ENCODE data around the gene SLC37A1. TPM values are rescaled to one million over a fixed set of nuclear protein-coding genes. Genes with fewer than 3 reads are reported as not detected.

The SLC37A1 gene
- total and polyA plus RNA-seq, 9 of the 15 experiments (the other 6 are each of a cell fraction or from before 2014, with no cell fraction given) = 0.06 to 3.4 (median 0.40) TPM

GRCh38 chr21:42545745-42546144, 32.1 kb downstream of the SLC37A1 start:
- CTCF ChIA-PET (ENCODE audit: low intra/inter-chr PET ratio) = no interaction called here
- DNase-seq (ENCODE audit: extremely low read depth in 1 of 4, low spot score in 3 of 4) = peak; percentile 41 to 67 (median 62)
- 25% methylated on average over 8 of the region's 8 CpGs for WGBS (ENCODE audit: insufficient coverage, low coverage, missing lambda C conversion rate)
- TF ChIP-seq, protein P1, sequence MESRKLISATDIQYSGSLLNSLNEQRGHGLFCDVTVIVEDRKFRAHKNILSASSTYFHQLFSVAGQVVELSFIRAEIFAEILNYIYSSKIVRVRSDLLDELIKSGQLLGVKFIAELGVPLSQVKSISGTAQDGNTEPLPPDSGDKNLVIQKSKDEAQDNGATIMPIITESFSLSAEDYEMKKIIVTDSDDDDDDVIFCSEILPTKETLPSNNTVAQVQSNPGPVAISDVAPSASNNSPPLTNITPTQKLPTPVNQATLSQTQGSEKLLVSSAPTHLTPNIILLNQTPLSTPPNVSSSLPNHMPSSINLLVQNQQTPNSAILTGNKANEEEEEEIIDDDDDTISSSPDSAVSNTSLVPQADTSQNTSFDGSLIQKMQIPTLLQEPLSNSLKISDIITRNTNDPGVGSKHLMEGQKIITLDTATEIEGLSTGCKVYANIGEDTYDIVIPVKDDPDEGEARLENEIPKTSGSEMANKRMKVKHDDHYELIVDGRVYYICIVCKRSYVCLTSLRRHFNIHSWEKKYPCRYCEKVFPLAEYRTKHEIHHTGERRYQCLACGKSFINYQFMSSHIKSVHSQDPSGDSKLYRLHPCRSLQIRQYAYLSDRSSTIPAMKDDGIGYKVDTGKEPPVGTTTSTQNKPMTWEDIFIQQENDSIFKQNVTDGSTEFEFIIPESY (CRISPR knock-in tag; IDR thresholded peaks at IDR 0.05) = peak; percentile 26; the same call in 1 of the 2 replicates
- TF ChIP-seq FOXK2 (conservative IDR thresholded peaks at IDR 0.05 in 1 of 2, IDR thresholded peaks at IDR 0.05 in 1 of 2; ENCODE audit: low read depth in 2 of 2) = peak in 1 of 2 experiments; percentile 45; a peak in 1 of 4 replicates
- peak; percentile 89 for TF ChIP-seq TCF3 (CRISPR knock-in tag; IDR thresholded peaks at IDR 0.05)
- peak; percentile 76; the same call in 1 of the 2 replicates for TF ChIP-seq IFI16 (CRISPR knock-in tag; IDR thresholded peaks at IDR 0.05)
- TF ChIP-seq, protein P2, sequence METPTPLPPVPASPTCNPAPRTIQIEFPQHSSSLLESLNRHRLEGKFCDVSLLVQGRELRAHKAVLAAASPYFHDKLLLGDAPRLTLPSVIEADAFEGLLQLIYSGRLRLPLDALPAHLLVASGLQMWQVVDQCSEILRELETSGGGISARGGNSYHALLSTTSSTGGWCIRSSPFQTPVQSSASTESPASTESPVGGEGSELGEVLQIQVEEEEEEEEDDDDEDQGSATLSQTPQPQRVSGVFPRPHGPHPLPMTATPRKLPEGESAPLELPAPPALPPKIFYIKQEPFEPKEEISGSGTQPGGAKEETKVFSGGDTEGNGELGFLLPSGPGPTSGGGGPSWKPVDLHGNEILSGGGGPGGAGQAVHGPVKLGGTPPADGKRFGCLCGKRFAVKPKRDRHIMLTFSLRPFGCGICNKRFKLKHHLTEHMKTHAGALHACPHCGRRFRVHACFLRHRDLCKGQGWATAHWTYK (CRISPR knock-in tag; IDR thresholded peaks at IDR 0.05) = peak; percentile 72; the same call in 1 of the 2 replicates
- peak; percentile 37; the same call in 1 of the 2 replicates for TF ChIP-seq GATA2 (CRISPR knock-in tag; IDR thresholded peaks at IDR 0.05)
- TF ChIP-seq, protein P3, sequence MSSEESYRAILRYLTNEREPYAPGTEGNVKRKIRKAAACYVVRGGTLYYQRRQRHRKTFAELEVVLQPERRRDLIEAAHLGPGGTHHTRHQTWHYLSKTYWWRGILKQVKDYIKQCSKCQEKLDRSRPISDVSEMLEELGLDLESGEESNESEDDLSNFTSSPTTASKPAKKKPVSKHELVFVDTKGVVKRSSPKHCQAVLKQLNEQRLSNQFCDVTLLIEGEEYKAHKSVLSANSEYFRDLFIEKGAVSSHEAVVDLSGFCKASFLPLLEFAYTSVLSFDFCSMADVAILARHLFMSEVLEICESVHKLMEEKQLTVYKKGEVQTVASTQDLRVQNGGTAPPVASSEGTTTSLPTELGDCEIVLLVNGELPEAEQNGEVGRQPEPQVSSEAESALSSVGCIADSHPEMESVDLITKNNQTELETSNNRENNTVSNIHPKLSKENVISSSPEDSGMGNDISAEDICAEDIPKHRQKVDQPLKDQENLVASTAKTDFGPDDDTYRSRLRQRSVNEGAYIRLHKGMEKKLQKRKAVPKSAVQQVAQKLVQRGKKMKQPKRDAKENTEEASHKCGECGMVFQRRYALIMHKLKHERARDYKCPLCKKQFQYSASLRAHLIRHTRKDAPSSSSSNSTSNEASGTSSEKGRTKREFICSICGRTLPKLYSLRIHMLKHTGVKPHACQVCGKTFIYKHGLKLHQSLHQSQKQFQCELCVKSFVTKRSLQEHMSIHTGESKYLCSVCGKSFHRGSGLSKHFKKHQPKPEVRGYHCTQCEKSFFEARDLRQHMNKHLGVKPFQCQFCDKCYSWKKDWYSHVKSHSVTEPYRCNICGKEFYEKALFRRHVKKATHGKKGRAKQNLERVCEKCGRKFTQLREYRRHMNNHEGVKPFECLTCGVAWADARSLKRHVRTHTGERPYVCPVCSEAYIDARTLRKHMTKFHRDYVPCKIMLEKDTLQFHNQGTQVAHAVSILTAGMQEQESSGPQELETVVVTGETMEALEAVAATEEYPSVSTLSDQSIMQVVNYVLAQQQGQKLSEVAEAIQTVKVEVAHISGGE (CRISPR knock-in tag; IDR thresholded peaks at IDR 0.05) = peak in 1 of 3 experiments; percentile 39; a peak in 1 of 6 replicates
- TF ChIP-seq, protein P4, sequence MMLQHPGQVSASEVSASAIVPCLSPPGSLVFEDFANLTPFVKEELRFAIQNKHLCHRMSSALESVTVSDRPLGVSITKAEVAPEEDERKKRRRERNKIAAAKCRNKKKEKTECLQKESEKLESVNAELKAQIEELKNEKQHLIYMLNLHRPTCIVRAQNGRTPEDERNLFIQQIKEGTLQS (IDR thresholded peaks at IDR 0.05) = peak; percentile 83
- TF ChIP-seq, protein P4 (CRISPR knock-in tag; conservative IDR thresholded peaks at IDR 0.05) = no peak
- peak; percentile 88 for TF ChIP-seq CBFA2T3 (IDR thresholded peaks at IDR 0.05)
- TF ChIP-seq DMBX1 (CRISPR knock-in tag; IDR thresholded peaks at IDR 0.05; ENCODE audit: borderline replicate concordance) = peak; percentile 89
- TF ChIP-seq FOXP1 (CRISPR knock-in tag; IDR thresholded peaks at IDR 0.05) = 0 out of 2 replicates have a peak, but pooled peaks have one; percentile 25
- TF ChIP-seq ZNF583 (CRISPR knock-in tag; IDR thresholded peaks at IDR 0.05) = peak; percentile 52; the same call in 1 of the 2 replicates
- TF ChIP-seq ZNF589 (CRISPR knock-in tag; IDR thresholded peaks at IDR 0.05; ENCODE audit: low read depth) = 0 out of 2 replicates have a peak, but pooled peaks have one; percentile 39

More at GRCh38 chr21:42545745-42546144, 32.1 kb downstream of the SLC37A1 start:
- peaks cover 2% of the 10 kb centered on the region for H3K9me1 ChIP-seq (ENCODE audit: control insufficient read depth, insufficient read depth, low read length)
- H4K20me1 ChIP-seq (replicated peaks; ENCODE audit: control insufficient read depth, insufficient read depth, low read length) = no peaks in the 10 kb centered on the region
- no peaks in the 10 kb centered on the region for H3K36me3 ChIP-seq (ENCODE audit: control insufficient read depth, insufficient read depth, low read length)
- peaks cover 48 to 62% of the 10 kb centered on the region in 2 experiments for H3K4me1 ChIP-seq (replicated peaks in 1 of 2; ENCODE audit: control insufficient read depth in 2 of 2, insufficient read depth in 2 of 2, low read length in 2 of 2)
- intact Hi-C loops (cut with micrococcal nuclease) (no loop called here), in situ Hi-C loops (cut with MboI) (no loop called here)
- no peaks in the 10 kb centered on the region for H3K9me3 ChIP-seq (replicated peaks; ENCODE audit: control insufficient read depth, insufficient read depth, low read depth, low read length)
- H3K79me2 ChIP-seq (ENCODE audit: control insufficient read depth, insufficient read depth, low read length) = no peaks in the 10 kb centered on the region
- H3K27ac ChIP-seq (ENCODE audit: extremely low read depth, low read depth, low read length) = peak overlapping the region; percentile 40; the same call in 1 of the 3 replicates
- peak overlapping the region; percentile 90; the same call in 1 of the 2 replicates for H3K4me2 ChIP-seq (ENCODE audit: insufficient read depth, low read length)
- H3K27me3 ChIP-seq (ENCODE audit: control insufficient read depth in 2 of 2, insufficient read depth in 2 of 2, low read length in 2 of 2) = no peaks in the 10 kb centered on the region
- POLR2A ChIA-PET = interaction anchor here (0.5 to 3.3 kb wide), 5 partner anchors 11 to 401 kb away, joined by 3 to 14 read pairs (median 3); no protein-coding TSS in a partner anchor
- no TSS peak for BruUV-seq (replicated peaks)
- H2AFZ ChIP-seq (ENCODE audit: low read depth, low read length) = no peak overlapping the region
- FAIRE-seq (peak; percentile 37), ATAC-seq (peak; percentile 56)
- no peak overlapping the region for H3K4me3 ChIP-seq
- peak overlapping the region; percentile 55 to 57; a peak in 2 of 4 replicates for H3K9ac ChIP-seq (ENCODE audit: insufficient read depth in 1 of 2, low read depth in 2 of 2, low read length in 2 of 2)

Measured in K562 (cell line).